Endothelial cell (in vitro differentiated cells): ENCODE data around the gene DOCK1. TPM values are rescaled to one million over a fixed set of nuclear protein-coding genes. Genes with fewer than 3 reads are reported as not detected.

Experiments used
- DNase-seq: peaks from one replicate; pipeline ENCODE4 v3.0.0; 2021; ENCODE audit warnings: low spot score
- H3K27ac Mint-ChIP-seq: one replicate; pipeline ENCODE4 v1.8.0; 2021; ENCODE audit warnings: mixed read lengths, inconsistent platforms; ENCODE audit not compliant: unreplicated experiment
- H3K27me3 Mint-ChIP-seq: one replicate; pipeline ENCODE4 v1.8.0; 2021; ENCODE audit warnings: mild to moderate bottlenecking, moderate library complexity, mixed read lengths, inconsistent platforms; ENCODE audit not compliant: unreplicated experiment
- H3K36me3 Mint-ChIP-seq: one replicate; pipeline ENCODE4 v1.8.0; 2021; ENCODE audit warnings: mild to moderate bottlenecking, low read depth, mixed read lengths, inconsistent platforms; ENCODE audit not compliant: unreplicated experiment
- H3K4me1 Mint-ChIP-seq: one replicate; pipeline ENCODE4 v1.8.0; 2021; ENCODE audit warnings: mild to moderate bottlenecking, mixed read lengths, inconsistent platforms; ENCODE audit not compliant: unreplicated experiment
- H3K4me3 Mint-ChIP-seq: one replicate; pipeline ENCODE4 v1.8.0; 2021; ENCODE audit warnings: mild to moderate bottlenecking, mixed read lengths, inconsistent platforms; ENCODE audit not compliant: unreplicated experiment
- H3K9me3 Mint-ChIP-seq: one replicate; pipeline ENCODE4 v1.8.0; 2021; ENCODE audit warnings: mixed read lengths, inconsistent platforms; ENCODE audit not compliant: unreplicated experiment
- CTCF ChIP-seq: fragments of 200-600 bp; sonication (generic); IDR thresholded peaks from one replicate; pipeline ENCODE4 v1.5.0; 2021; ENCODE audit warnings: antibody characterized with exemption; ENCODE audit not compliant: unreplicated experiment
- total RNA-seq: library from RNA; stranded (reverse); fragmentation: NEBNext Ultra II Directional; extraction: Animal tissue kit (Norgen Biotek cat#: 25700); gene quantifications from one replicate; pipeline ENCODE4 v1.2.1, GENCODE V29; 2021; ENCODE audit not compliant: unreplicated experiment

DOCK1 gene
- total RNA-seq, 1 donor from 2014 or later: 116 TPM

- DNase-seq: peak; percentile 25
- Mint-ChIP-seq H3K9me3 (no peaks in the 10 kb centered on the region), H3K4me3 (no peak overlapping the region), H3K27me3 (peaks cover 3% of the 10 kb centered on the region), H3K36me3 (no peaks in the 10 kb centered on the region), H3K4me1 (no peaks in the 10 kb centered on the region), H3K27ac (no peak overlapping the region)
- no peak for TF ChIP-seq CTCF
Observed at GRCh38 chr10:127492607-127493250, 587.5 kb downstream of the DOCK1 start.

DNA sequence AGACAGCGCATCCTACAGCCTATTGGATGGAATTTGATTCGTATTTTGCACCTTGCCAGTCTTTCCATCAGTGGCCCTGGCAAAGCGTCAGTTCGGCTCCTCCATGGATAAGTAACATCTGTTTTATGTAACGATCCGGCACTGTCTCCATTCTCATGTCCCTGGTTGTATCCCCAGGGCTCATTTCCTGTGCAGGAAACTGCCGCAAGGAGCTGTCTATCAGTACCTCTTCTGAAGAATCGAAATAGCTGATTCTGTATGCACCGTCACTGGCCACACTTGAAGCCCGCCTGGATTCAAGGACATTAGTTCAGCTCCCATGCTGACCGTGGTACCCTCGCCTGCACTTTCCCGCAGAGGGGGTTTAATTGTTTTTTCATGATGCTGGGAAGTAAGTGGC is 590.8 kb downstream of the DOCK1 start:
- no peak for TF ChIP-seq CTCF
- Mint-ChIP-seq H3K27me3 (peaks cover 3% of the 10 kb centered on the region), H3K4me1 (no peaks in the 10 kb centered on the region), H3K36me3 (no peaks in the 10 kb centered on the region), H3K4me3 (no peak overlapping the region), H3K9me3 (no peaks in the 10 kb centered on the region), H3K27ac (no peak overlapping the region)
- no peak for DNase-seq

GRCh38 chr10:127497685-127498084 is 592.5 kb downstream of the DOCK1 start:
- no peak overlapping the region for H3K27ac Mint-ChIP-seq
- H3K27me3 Mint-ChIP-seq: no peaks in the 10 kb centered on the region
- no peak for DNase-seq
- H3K4me3 Mint-ChIP-seq: no peak overlapping the region
- no peaks in the 10 kb centered on the region for H3K4me1 Mint-ChIP-seq
- no peaks in the 10 kb centered on the region for H3K36me3 Mint-ChIP-seq
- no peaks in the 10 kb centered on the region for H3K9me3 Mint-ChIP-seq
- no peak for TF ChIP-seq CTCF

DNA sequence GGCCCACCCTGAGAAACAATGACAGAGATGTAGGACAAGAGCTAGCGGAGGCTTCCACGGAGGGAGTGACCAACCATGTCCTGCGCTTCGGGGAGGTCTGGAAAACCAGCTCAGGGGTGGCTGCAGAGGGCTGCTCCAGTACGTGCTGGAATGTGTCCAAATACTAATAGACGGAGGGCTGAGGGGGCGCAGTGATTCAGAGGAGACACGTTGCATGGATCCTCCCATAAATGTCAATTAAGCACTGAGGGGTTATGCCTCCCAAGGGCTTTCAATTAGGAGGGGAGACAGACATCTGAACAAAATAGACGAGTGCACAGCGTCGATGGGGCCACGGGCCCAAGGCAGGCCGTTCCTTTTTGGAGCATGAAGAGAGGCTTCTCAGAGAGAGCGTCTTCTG is 592.9 kb downstream of the DOCK1 start:
- no peaks in the 10 kb centered on the region for H3K4me1 Mint-ChIP-seq
- no peak overlapping the region for H3K27ac Mint-ChIP-seq
- TF ChIP-seq CTCF: no peak
- no peak overlapping the region for H3K4me3 Mint-ChIP-seq
- no peak for DNase-seq
- H3K9me3 Mint-ChIP-seq: no peaks in the 10 kb centered on the region
- no peaks in the 10 kb centered on the region for H3K36me3 Mint-ChIP-seq
- no peaks in the 10 kb centered on the region for H3K27me3 Mint-ChIP-seq

GRCh38 chr10:127500127-127500526 is 594.9 kb downstream of the DOCK1 start:
- Mint-ChIP-seq H3K27ac (no peak overlapping the region), H3K27me3 (no peaks in the 10 kb centered on the region), H3K36me3 (no peaks in the 10 kb centered on the region), H3K4me3 (no peak overlapping the region), H3K9me3 (no peaks in the 10 kb centered on the region), H3K4me1 (no peaks in the 10 kb centered on the region)
- TF ChIP-seq CTCF: no peak
- no peak for DNase-seq

Other genes starting within 250 kb of the DOCK1 start
- gene C10orf90, start 234.7 kb upstream of the DOCK1 start, total RNA-seq: not detected